ENCODE measurements around the gene DLGAP1. TPM values are rescaled to one million over a fixed set of nuclear protein-coding genes. Genes with fewer than 3 reads are reported as not detected.

Gene DLGAP1
- total and polyA plus RNA-seq, 2 of the 8 experiments (the other 6 are each of a cell fraction or from before 2014, with no cell fraction given) = 11.8 to 16.9 TPM

- Histone ChIP-seq H3K9me3 (ENCODE audit: insufficient read depth in 2 of 2, low read depth in 1 of 2, low read length in 1 of 2) (no peaks in the 10 kb centered on the region), H3K18ac (ENCODE audit: extremely low read depth, low read length) (no peak overlapping the region), H4K20me1 (replicated peaks in 1 of 2; ENCODE audit: control insufficient read depth in 1 of 2, insufficient read depth in 2 of 2, low read length in 2 of 2) (no peaks in the 10 kb centered on the region), H4K5ac (ENCODE audit: insufficient read length, low read depth, low read length) (no peak overlapping the region), H2BK15ac (ENCODE audit: low read length) (no peak overlapping the region), H3K14ac (ENCODE audit: insufficient read length) (no peak overlapping the region), H3K79me1 (ENCODE audit: low read depth, low read length) (no peaks in the 10 kb centered on the region), H2BK20ac (ENCODE audit: low read length) (no peak overlapping the region), H2BK120ac (replicated peaks; ENCODE audit: low read depth, low read length) (no peak overlapping the region), H4K8ac (ENCODE audit: extremely low read depth, insufficient read depth, low read length) (no peak overlapping the region), H2AFZ (ENCODE audit: low read length) (no peak overlapping the region), H2AK5ac (ENCODE audit: low read depth, low read length) (no peak overlapping the region), H3K4ac (replicated peaks; ENCODE audit: insufficient read length, low read depth, low read length) (no peak overlapping the region), H3K4me2 (ENCODE audit: insufficient read depth in 1 of 2, low read depth in 2 of 2, low read length in 2 of 2) (no peak overlapping the region), H2BK12ac (ENCODE audit: low read depth, low read length) (no peak overlapping the region), H3K4me1 (replicated peaks in 1 of 4; ENCODE audit: control insufficient read depth in 3 of 4, insufficient read depth in 4 of 4, low read length in 3 of 4) (no peaks in the 10 kb centered on the region), H3K56ac (replicated peaks; ENCODE audit: insufficient read length, low read depth, low read length) (no peak overlapping the region), H3K27me3 (replicated peaks in 1 of 4; ENCODE audit: control insufficient read depth in 3 of 4, extremely low read depth in 1 of 4, insufficient read depth in 3 of 4, low read length in 3 of 4) (no peaks in the 10 kb centered on the region), H3K23ac (ENCODE audit: insufficient read length) (no peak overlapping the region), H3K4me3 (ENCODE audit: extremely low read depth in 1 of 4, insufficient read depth in 2 of 4, low read depth in 3 of 4, low read length in 4 of 4) (no peak overlapping the region), H3K79me2 (ENCODE audit: control insufficient read depth in 1 of 2, insufficient read depth in 2 of 2, low read length in 2 of 2) (no peaks in the 10 kb centered on the region), H3K9ac (replicated peaks in 1 of 4; ENCODE audit: extremely low read depth in 1 of 4, low read depth in 3 of 4, low read length in 3 of 4) (no peak overlapping the region), H4K91ac (replicated peaks; ENCODE audit: insufficient read length, low read length) (no peak overlapping the region), H3K36me3 (ENCODE audit: control insufficient read depth in 2 of 4, insufficient read depth in 4 of 4, low read length in 3 of 4) (no peaks in the 10 kb centered on the region), H3K23me2 (ENCODE audit: low read depth, low read length) (no peaks in the 10 kb centered on the region), H3K27ac (ENCODE audit: low read depth, low read length) (no peak overlapping the region), H2BK5ac (ENCODE audit: low read depth, low read length) (no peak overlapping the region)
- ChIA-PET POLR2A (ENCODE audit: partially characterized antibody) (interaction anchor here (0.6 kb wide), 1 partner anchor 108 kb away, joined by 3 read pairs; no protein-coding TSS in a partner anchor), CTCF (ENCODE audit: partially characterized antibody) (interaction anchor here (0.7 to 3.3 kb wide), 18 partner anchors 9 to 175 kb away, joined by 3 to 37 read pairs (median 4); no protein-coding TSS in a partner anchor)
- WGBS, 2 experiments (ENCODE audit: extremely low coverage in 1 of 2, insufficient coverage in 1 of 2, insufficient read length in 1 of 2, insufficient replicate concordance in 2 of 2, low coverage in 1 of 2, low lambda C conversion rate in 2 of 2, missing lambda C conversion rate in 1 of 2) = 88% methylated on average over 10 of the region's 10 CpGs; no CpG with 5 or more reads in 1 of the 2 experiments
- DNase-seq (ENCODE audit: low read depth in 1 of 2, low spot score in 2 of 2) (no peak), FAIRE-seq (no peak)
- no peak for TF ChIP-seq RNF2 (IDR thresholded peaks at IDR 0.05; ENCODE audit: borderline replicate concordance, low read depth, low read length, missing control alignments, poor library complexity, severe bottlenecking)
- TF ChIP-seq BACH1 (IDR thresholded peaks at IDR 0.05; ENCODE audit: low read length) = no peak
- no peak for TF ChIP-seq GTF2F1 (IDR thresholded peaks at IDR 0.05; ENCODE audit: borderline replicate concordance, low read depth, low read length)
- no peak for TF ChIP-seq CBX5 (IDR thresholded peaks at IDR 0.05; ENCODE audit: low read depth, low read length)
- TF ChIP-seq YY1 (IDR thresholded peaks at IDR 0.05; ENCODE audit: low read depth, low read length) = no peak
- no peak for TF ChIP-seq NRF1 (IDR thresholded peaks at IDR 0.05; ENCODE audit: low read depth, low read length)
Measured at GRCh38 chr18:3886575-3887322, 568.4 kb downstream of the DLGAP1 start.
